SW 1271 (cell line): ENCODE results near the gene TMEM187.

Source experiments
- DNase-seq, 2 experiments: peaks; one replicate each; lab custom pipeline; 2025; lab: John Stamatoyannopoulos, UW

The TMEM187 gene

GRCh38 chrX:154020536-154021115 lies 48.1 kb downstream of the TMEM187 start:
- DNase-seq = no peak

- DNase-seq = no peak
Measured at GRCh38 chrX:154021131-154021611, 48.6 kb downstream of the TMEM187 start.

- DNase-seq = no peak
Measured at GRCh38 chrX:154022108-154022507, 49.6 kb downstream of the TMEM187 start.

GRCh38 chrX:154023276-154024000 lies 50.9 kb downstream of the TMEM187 start:
- no peak for DNase-seq

GRCh38 chrX:154024271-154024670 lies 51.7 kb downstream of the TMEM187 start:
- DNase-seq = no peak

GRCh38 chrX:154025230-154025629 lies 52.7 kb downstream of the TMEM187 start:
- DNase-seq = no peak

- no peak for DNase-seq
Measured at GRCh38 chrX:154026136-154027021, 53.8 kb downstream of the TMEM187 start.

GRCh38 chrX:154027022-154027402 lies 54.5 kb downstream of the TMEM187 start:
- DNase-seq = no peak

GRCh38 chrX:154027986-154028385 lies 55.4 kb downstream of the TMEM187 start:
- no peak for DNase-seq

- DNase-seq = no peak
Measured at GRCh38 chrX:154028502-154029184, 56.1 kb downstream of the TMEM187 start.

GRCh38 chrX:154029439-154029838 lies 56.9 kb downstream of the TMEM187 start:
- DNase-seq = no peak

- no peak for DNase-seq
Measured at GRCh38 chrX:154030266-154030665, 57.7 kb downstream of the TMEM187 start.

- no peak for DNase-seq
Measured at GRCh38 chrX:154030715-154031305, 58.3 kb downstream of the TMEM187 start.

- DNase-seq = no peak
Measured at GRCh38 chrX:154032160-154032559, 59.6 kb downstream of the TMEM187 start.

- DNase-seq = no peak
Measured at GRCh38 chrX:154032653-154033052, 60.1 kb downstream of the TMEM187 start.
